A549 (cell line): ENCODE results near the gene SIRT3. TPM values are rescaled to one million over a fixed set of nuclear protein-coding genes. Genes with fewer than 3 reads are reported as not detected.

ENCODE experiments used
- ATAC-seq, 2 experiments: fragments of 200-7000 bp in 1 of 2; fragments of >200 bp in 1 of 2; cut with Nextera tagmentation in 1 of 2; cut with Tn5 transposase in 1 of 2; 3 replicates each; pipeline versions ENCODE4 v1.8.0 to v1.9.1; 2018 to 2020; ENCODE audit warnings: mild to moderate bottlenecking in 1 of 2, moderate library complexity in 1 of 2
- CTCF ChIA-PET: fragments of 300-600 bp; sonication (Branson Sonifier 250); formaldehyde crosslinking; extraction: SDS; loops from one replicate; lab custom pipeline; 2021; ENCODE audit warnings: antibody characterized with exemption, inconsistent platforms; lab: Yijun Ruan, JAX
- POLR2A ChIA-PET: fragments of 350-600 bp; formaldehyde crosslinking; extraction: SDS; loops from one replicate; lab custom pipeline; 2021; ENCODE audit warnings: antibody characterized with exemption, inconsistent platforms; lab: Yijun Ruan, JAX
- DNase-seq, 2 experiments: peaks; one replicate each; pipeline versions ENCODE4 v3.0.0 to v3.0.0-alpha.2; 2011 to 2016; ENCODE audit warnings: low read depth in 1 of 2, low spot score in 1 of 2
- FAIRE-seq: peaks from 2 replicates; lab custom pipeline; 2011; peaks lifted over from hg19 to GRCh38; lab: Jason Lieb, UNC
- H3K27ac ChIP-seq, 2 experiments: fragments of >200 bp; sonication (Bioruptor Twin); formaldehyde crosslinking; 3 replicates each; pipeline ENCODE4 v1.5.1; 2016 to 2017
- H3K4me1 ChIP-seq: fragments of >200 bp; sonication (Bioruptor Twin); formaldehyde crosslinking; 3 replicates; pipeline ENCODE4 v1.6.1; 2016
- H3K4me2 ChIP-seq: fragments of >200 bp; sonication (Bioruptor Twin); formaldehyde crosslinking; 3 replicates; pipeline ENCODE4 v1.6.1; 2016
- H3K4me3 ChIP-seq: fragments of >200 bp; sonication (Bioruptor Twin); formaldehyde crosslinking; 3 replicates; pipeline ENCODE4 v1.5.1; 2016
- H3K9me3 ChIP-seq: fragments of >200 bp; sonication (Bioruptor Twin); formaldehyde crosslinking; 3 replicates; pipeline ENCODE4 v1.6.1; 2016
- ESRRA ChIP-seq: fragments of 150-350 bp; IDR thresholded peaks from 2 replicates; pipeline ENCODE4 v1.6.1; 2014; ENCODE audit warnings: mild to moderate bottlenecking, low read length, borderline replicate concordance
- FOSB ChIP-seq: fragments of 250-450 bp; sonication (Bioruptor Pico); IDR thresholded peaks from 2 replicates; pipeline ENCODE4 v1.5.0; 2020; ENCODE audit warnings: mild to moderate bottlenecking, moderate library complexity
- FOXS1 ChIP-seq: fragments of 250-450 bp; sonication (Bioruptor Pico); IDR thresholded peaks from 2 replicates; pipeline ENCODE4 v1.5.0; 2020; ENCODE audit warnings: mild to moderate bottlenecking, moderate library complexity
- MAZ ChIP-seq: fragments of 150-350 bp; IDR thresholded peaks from 2 replicates; pipeline ENCODE4 v1.6.1; 2014; ENCODE audit warnings: antibody characterized with exemption, low read depth, low read length, borderline replicate concordance
- RARB ChIP-seq: fragments of 250-450 bp; sonication (Bioruptor Pico); IDR thresholded peaks from 2 replicates; pipeline ENCODE4 v1.8.0; 2021; ENCODE audit warnings: mild to moderate bottlenecking, moderate library complexity
- RFX5 ChIP-seq: fragments of 450-650 bp; IDR thresholded peaks from 2 replicates; pipeline ENCODE4 v1.7.1; 2014; ENCODE audit warnings: antibody characterized with exemption, mild to moderate bottlenecking, moderate library complexity
- SREBF2 ChIP-seq: fragments of 450-650 bp; IDR thresholded peaks from 2 replicates; pipeline ENCODE4 v1.6.1; 2014; ENCODE audit warnings: mild to moderate bottlenecking, moderate library complexity
- TFCP2L1 ChIP-seq: fragments of 250-450 bp; sonication (Bioruptor Pico); IDR thresholded peaks from 2 replicates; pipeline ENCODE4 v1.5.0; 2021; ENCODE audit warnings: mild to moderate bottlenecking
- TP53 ChIP-seq: fragments of 250-450 bp; sonication (Bioruptor Pico); IDR thresholded peaks from 2 replicates; pipeline ENCODE4 v1.5.0; 2021; ENCODE audit warnings: mild to moderate bottlenecking, moderate library complexity
- ZFP36 ChIP-seq: fragments of 450-650 bp; IDR thresholded peaks from 2 replicates; pipeline ENCODE4 v1.6.1; 2014; ENCODE audit warnings: borderline replicate concordance; ENCODE audit not compliant: partially characterized antibody
- ZNF302 ChIP-seq: fragments of 250-450 bp; sonication (Bioruptor Pico); IDR thresholded peaks from 2 replicates; pipeline ENCODE4 v1.9.0; 2021; ENCODE audit warnings: inconsistent platforms, mild to moderate bottlenecking, moderate library complexity
- ZSCAN20 ChIP-seq: fragments of 250-450 bp; sonication (Bioruptor Pico); IDR thresholded peaks from 2 replicates; pipeline ENCODE4 v1.8.0; 2022; ENCODE audit warnings: mild to moderate bottlenecking, moderate library complexity
- WGBS: methylation state at CpG from one replicate; pipeline ENCODE4 v1.1.6; 2017; ENCODE audit errors: missing lambda C conversion rate; 5-methylcytosine and 5-hydroxymethylcytosine counted together
- polyA plus RNA-seq, 4 experiments: library from polyadenylated mRNA; depleted of rRNA in 3 of 4; stranded (reverse); fragments of >200 nt; fragmentation: RNase III in 1 of 4; extraction: RNeasy Plus Mini Kit Qiagen cat#74134 plus additional on column Dnase treatment in 1 of 4; gene quantifications; 2 replicates in 3 of 4; 3 replicates in 1 of 4; pipeline ENCODE4 v1.2.3, GENCODE V29; 2011 to 2017
- TF ChIP-seq, protein P1 (sequence below): fragments of >200 bp; sonication (Bioruptor Twin); formaldehyde crosslinking; IDR thresholded peaks from 3 replicates; pipeline ENCODE4 v1.5.1; 2016
- TF ChIP-seq, protein P2 (sequence below): IDR thresholded peaks from 2 replicates; pipeline ENCODE4 v1.6.1; 2012
- TF ChIP-seq, protein P3 (sequence below): fragments of 250-450 bp; sonication (Bioruptor Pico); IDR thresholded peaks from 2 replicates; pipeline ENCODE4 v1.5.0; 2020; ENCODE audit warnings: low read depth, mild to moderate bottlenecking, moderate library complexity
- TF ChIP-seq, protein P4 (sequence below): fragments of 450-650 bp; IDR thresholded peaks from 2 replicates; pipeline ENCODE4 v1.6.1; 2014; ENCODE audit warnings: antibody characterized with exemption
- TF ChIP-seq, protein P5 (sequence below): IDR thresholded peaks from 2 replicates; pipeline ENCODE4 v1.6.1; 2012; ENCODE audit warnings: low read depth, borderline replicate concordance
- TF ChIP-seq, protein P6 (sequence below): fragments of 200-600 bp; sonication (generic); IDR thresholded peaks from 2 replicates; pipeline ENCODE4 v1.6.1; 2016; ENCODE audit warnings: antibody characterized with exemption, mild to moderate bottlenecking, moderate library complexity

SIRT3 gene
- polyA plus RNA-seq, 2 of the 4 experiments (the other 2 are of a cell fraction): 20.3 to 22.3 TPM

DNA sequence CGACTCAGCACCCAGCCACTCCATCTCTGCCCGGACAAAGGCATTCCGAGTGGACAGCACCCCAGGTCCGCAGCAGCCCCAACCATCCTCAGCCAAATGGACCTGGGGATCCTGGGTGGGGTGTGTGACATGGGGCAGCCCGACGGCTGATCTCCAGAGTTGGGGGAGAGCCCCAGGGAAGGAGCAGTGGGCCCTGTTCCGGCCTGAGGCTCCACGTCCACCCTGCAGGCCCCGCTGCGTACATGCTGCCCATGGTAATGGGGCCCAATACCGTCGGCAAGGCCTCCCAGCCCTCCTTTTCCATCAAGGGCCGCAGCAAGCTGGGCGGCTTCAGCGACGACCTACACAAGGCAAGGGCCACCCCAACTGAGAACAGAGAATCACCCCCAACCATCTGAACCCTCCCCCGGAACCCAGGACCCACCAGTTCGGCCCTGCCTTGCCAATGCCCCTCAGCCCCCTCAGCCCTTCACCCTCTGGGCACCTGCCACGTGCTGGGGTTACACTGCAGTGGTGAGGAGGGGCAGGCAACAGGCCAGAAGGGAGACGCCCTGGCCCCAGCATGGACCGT, 37.8 kb downstream of the SIRT3 start:
- no peak overlapping the region for H3K4me3 ChIP-seq
- WGBS: 84% methylated on average over 13 of the region's 21 CpGs
- ATAC-seq (peak in 1 of 2 experiments; percentile 7; a peak in 1 of 6 replicates), DNase-seq (no peak), FAIRE-seq (no peak)
- H3K27ac ChIP-seq: no peak overlapping the region
- POLR2A ChIA-PET: interaction anchor here (3.2 kb wide), 1 partner anchor 9 kb away, joined by 15 read pairs; the partner anchor contains the start of genes BET1L and RIC8A
- no peak overlapping the region for H3K4me2 ChIP-seq
- CTCF ChIA-PET: interaction anchor here (0.7 kb wide), 1 partner anchor 250 kb away, joined by 5 read pairs; no protein-coding TSS in a partner anchor
- H3K4me1 ChIP-seq: no peaks in the 10 kb centered on the region
- H3K9me3 ChIP-seq: no peaks in the 10 kb centered on the region
- no peak for TF ChIP-seq ZNF302 (CRISPR knock-in tag)
- TF ChIP-seq FOXS1: no peak
- TF ChIP-seq TP53 (CRISPR knock-in tag): no peak

DNA sequence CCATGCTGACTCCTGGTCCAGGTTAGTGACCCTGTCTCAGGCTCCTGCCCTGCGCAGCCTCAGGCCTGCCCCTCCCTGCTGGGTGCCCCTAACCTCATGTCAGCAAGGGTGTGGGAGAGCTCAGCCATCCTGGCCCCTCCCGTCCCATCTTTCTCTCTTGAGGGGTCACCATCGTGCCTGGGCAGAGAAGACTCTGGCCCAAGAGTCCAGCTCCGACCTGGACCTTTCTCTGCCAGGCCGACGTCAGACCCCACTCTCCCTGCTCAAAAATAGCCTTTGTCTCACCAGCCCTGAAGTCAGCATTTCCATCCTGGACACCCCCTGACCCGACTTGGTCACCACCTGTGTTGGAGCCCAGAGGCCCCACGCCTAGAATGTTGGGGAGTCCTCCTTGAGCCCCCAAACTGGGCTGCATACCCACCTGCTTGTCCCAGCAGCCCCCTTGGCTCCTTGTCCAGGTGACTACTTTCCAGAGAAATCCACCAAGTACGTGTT, 38.4 kb downstream of the SIRT3 start:
- Histone ChIP-seq H3K27ac (no peak overlapping the region), H3K4me1 (no peaks in the 10 kb centered on the region), H3K4me3 (no peak overlapping the region), H3K9me3 (no peaks in the 10 kb centered on the region), H3K4me2 (no peak overlapping the region)
- POLR2A ChIA-PET: interaction anchor here (3.2 kb wide), 1 partner anchor 9 kb away, joined by 15 read pairs; the partner anchor contains the start of genes BET1L and RIC8A
- no peak for TF ChIP-seq TP53 (CRISPR knock-in tag)
- no peak for TF ChIP-seq RARB (CRISPR knock-in tag)
- no peak for TF ChIP-seq ESRRA
- TF ChIP-seq, protein P1, sequence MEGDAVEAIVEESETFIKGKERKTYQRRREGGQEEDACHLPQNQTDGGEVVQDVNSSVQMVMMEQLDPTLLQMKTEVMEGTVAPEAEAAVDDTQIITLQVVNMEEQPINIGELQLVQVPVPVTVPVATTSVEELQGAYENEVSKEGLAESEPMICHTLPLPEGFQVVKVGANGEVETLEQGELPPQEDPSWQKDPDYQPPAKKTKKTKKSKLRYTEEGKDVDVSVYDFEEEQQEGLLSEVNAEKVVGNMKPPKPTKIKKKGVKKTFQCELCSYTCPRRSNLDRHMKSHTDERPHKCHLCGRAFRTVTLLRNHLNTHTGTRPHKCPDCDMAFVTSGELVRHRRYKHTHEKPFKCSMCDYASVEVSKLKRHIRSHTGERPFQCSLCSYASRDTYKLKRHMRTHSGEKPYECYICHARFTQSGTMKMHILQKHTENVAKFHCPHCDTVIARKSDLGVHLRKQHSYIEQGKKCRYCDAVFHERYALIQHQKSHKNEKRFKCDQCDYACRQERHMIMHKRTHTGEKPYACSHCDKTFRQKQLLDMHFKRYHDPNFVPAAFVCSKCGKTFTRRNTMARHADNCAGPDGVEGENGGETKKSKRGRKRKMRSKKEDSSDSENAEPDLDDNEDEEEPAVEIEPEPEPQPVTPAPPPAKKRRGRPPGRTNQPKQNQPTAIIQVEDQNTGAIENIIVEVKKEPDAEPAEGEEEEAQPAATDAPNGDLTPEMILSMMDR: no peak
- no peak for TF ChIP-seq TFCP2L1 (CRISPR knock-in tag)
- TF ChIP-seq MAZ: no peak
- TF ChIP-seq, protein P2, sequence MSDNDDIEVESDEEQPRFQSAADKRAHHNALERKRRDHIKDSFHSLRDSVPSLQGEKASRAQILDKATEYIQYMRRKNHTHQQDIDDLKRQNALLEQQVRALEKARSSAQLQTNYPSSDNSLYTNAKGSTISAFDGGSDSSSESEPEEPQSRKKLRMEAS: no peak
- TF ChIP-seq, protein P3, sequence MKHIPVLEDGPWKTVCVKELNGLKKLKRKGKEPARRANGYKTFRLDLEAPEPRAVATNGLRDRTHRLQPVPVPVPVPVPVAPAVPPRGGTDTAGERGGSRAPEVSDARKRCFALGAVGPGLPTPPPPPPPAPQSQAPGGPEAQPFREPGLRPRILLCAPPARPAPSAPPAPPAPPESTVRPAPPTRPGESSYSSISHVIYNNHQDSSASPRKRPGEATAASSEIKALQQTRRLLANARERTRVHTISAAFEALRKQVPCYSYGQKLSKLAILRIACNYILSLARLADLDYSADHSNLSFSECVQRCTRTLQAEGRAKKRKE (CRISPR knock-in tag): no peak
- TF ChIP-seq SREBF2: no peak
- no peak for TF ChIP-seq ZSCAN20 (CRISPR knock-in tag)
- TF ChIP-seq, protein P4, sequence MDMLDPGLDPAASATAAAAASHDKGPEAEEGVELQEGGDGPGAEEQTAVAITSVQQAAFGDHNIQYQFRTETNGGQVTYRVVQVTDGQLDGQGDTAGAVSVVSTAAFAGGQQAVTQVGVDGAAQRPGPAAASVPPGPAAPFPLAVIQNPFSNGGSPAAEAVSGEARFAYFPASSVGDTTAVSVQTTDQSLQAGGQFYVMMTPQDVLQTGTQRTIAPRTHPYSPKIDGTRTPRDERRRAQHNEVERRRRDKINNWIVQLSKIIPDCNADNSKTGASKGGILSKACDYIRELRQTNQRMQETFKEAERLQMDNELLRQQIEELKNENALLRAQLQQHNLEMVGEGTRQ: no peak
- TF ChIP-seq, protein P5, sequence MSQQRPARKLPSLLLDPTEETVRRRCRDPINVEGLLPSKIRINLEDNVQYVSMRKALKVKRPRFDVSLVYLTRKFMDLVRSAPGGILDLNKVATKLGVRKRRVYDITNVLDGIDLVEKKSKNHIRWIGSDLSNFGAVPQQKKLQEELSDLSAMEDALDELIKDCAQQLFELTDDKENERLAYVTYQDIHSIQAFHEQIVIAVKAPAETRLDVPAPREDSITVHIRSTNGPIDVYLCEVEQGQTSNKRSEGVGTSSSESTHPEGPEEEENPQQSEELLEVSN: no peak
- no peak for TF ChIP-seq ZFP36
- no peak for TF ChIP-seq FOSB (CRISPR knock-in tag)
- TF ChIP-seq, protein P6, sequence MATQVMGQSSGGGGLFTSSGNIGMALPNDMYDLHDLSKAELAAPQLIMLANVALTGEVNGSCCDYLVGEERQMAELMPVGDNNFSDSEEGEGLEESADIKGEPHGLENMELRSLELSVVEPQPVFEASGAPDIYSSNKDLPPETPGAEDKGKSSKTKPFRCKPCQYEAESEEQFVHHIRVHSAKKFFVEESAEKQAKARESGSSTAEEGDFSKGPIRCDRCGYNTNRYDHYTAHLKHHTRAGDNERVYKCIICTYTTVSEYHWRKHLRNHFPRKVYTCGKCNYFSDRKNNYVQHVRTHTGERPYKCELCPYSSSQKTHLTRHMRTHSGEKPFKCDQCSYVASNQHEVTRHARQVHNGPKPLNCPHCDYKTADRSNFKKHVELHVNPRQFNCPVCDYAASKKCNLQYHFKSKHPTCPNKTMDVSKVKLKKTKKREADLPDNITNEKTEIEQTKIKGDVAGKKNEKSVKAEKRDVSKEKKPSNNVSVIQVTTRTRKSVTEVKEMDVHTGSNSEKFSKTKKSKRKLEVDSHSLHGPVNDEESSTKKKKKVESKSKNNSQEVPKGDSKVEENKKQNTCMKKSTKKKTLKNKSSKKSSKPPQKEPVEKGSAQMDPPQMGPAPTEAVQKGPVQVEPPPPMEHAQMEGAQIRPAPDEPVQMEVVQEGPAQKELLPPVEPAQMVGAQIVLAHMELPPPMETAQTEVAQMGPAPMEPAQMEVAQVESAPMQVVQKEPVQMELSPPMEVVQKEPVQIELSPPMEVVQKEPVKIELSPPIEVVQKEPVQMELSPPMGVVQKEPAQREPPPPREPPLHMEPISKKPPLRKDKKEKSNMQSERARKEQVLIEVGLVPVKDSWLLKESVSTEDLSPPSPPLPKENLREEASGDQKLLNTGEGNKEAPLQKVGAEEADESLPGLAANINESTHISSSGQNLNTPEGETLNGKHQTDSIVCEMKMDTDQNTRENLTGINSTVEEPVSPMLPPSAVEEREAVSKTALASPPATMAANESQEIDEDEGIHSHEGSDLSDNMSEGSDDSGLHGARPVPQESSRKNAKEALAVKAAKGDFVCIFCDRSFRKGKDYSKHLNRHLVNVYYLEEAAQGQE: no peak
- TF ChIP-seq RFX5: no peak
- DNase-seq (no peak), ATAC-seq (no peak; a peak in 1 of 6 replicates), FAIRE-seq (no peak)
- WGBS: 74% methylated on average over 9 of the region's 9 CpGs
- CTCF ChIA-PET: interaction anchor here (0.7 kb wide), 1 partner anchor 251 kb away, joined by 5 read pairs; no protein-coding TSS in a partner anchor
